DND-41 (cell line): ENCODE results near the gene CPPED1.

Experiments used
- ATAC-seq: fragments of 200-7000 bp; cut with Tn5 transposase; 3 replicates; pipeline ENCODE4 v1.9.1; 2021; ENCODE audit warnings: low read depth; ENCODE audit not compliant: insufficient read depth
- DNase-seq: peaks from one replicate; pipeline ENCODE4 v3.0.0-alpha.2; 2020
- H2AFZ ChIP-seq: 2 replicates; pipeline ENCODE4 v1.6.0; 2012; ENCODE audit warnings: low read depth, low read length
- H3K27ac ChIP-seq: 2 replicates; pipeline ENCODE4 v1.5.1; 2012; ENCODE audit warnings: low read length, inconsistent platforms
- H3K27me3 ChIP-seq: fragments of 200-600 bp; sonication (generic); 2 replicates; pipeline ENCODE4 v1.6.0; 2012; ENCODE audit warnings: low read length, mild to moderate bottlenecking, inconsistent platforms; ENCODE audit not compliant: insufficient read depth, poor library complexity
- H3K36me3 ChIP-seq: 2 replicates; pipeline ENCODE4 v1.5.1; 2012; ENCODE audit warnings: low read length, inconsistent platforms; ENCODE audit not compliant: insufficient read depth
- H3K4me1 ChIP-seq: 2 replicates; pipeline ENCODE4 v1.5.1; 2012; ENCODE audit warnings: mild to moderate bottlenecking, low read length; ENCODE audit not compliant: insufficient read depth
- H3K4me2 ChIP-seq: 2 replicates; pipeline ENCODE4 v1.6.0; 2012; ENCODE audit warnings: mild to moderate bottlenecking, moderate library complexity, low read length, inconsistent platforms; ENCODE audit not compliant: insufficient read depth
- H3K4me3 ChIP-seq, 2 experiments: fragments of 200-600 bp in 1 of 2; shearing (Covaris generic) in 1 of 2; 2 replicates each; pipeline ENCODE4 v1.5.1; 2012 to 2016; ENCODE audit warnings: inconsistent platforms in 2 of 2, low read length in 2 of 2, mild to moderate bottlenecking in 2 of 2, low read depth in 1 of 2, moderate library complexity in 1 of 2
- H3K79me2 ChIP-seq: 2 replicates; pipeline ENCODE4 v1.6.0; 2012; ENCODE audit warnings: low read length, inconsistent platforms; ENCODE audit not compliant: insufficient read depth
- H3K9ac ChIP-seq: 2 replicates; pipeline ENCODE4 v1.6.0; 2012; ENCODE audit warnings: low read depth, mild to moderate bottlenecking, inconsistent platforms, low read length, moderate library complexity
- H3K9me3 ChIP-seq: 2 replicates; pipeline ENCODE4 v1.5.1; 2012; ENCODE audit warnings: low read length, moderate library complexity, mild to moderate bottlenecking, inconsistent platforms; ENCODE audit not compliant: insufficient read depth, severe bottlenecking
- H4K20me1 ChIP-seq: 2 replicates; pipeline ENCODE4 v1.6.0; 2012; ENCODE audit warnings: low read length; ENCODE audit not compliant: insufficient read depth
- EZH2 ChIP-seq: IDR thresholded peaks from 3 replicates; pipeline ENCODE4 v1.6.1; 2012; ENCODE audit warnings: borderline replicate concordance, low read depth, mild to moderate bottlenecking, moderate library complexity, low read length, inconsistent platforms; ENCODE audit not compliant: severe bottlenecking
- TF ChIP-seq, protein P1 (sequence below): IDR thresholded peaks from 2 replicates; pipeline ENCODE4 v1.5.1; 2012; ENCODE audit warnings: borderline replicate concordance, low read length, moderate library complexity, mild to moderate bottlenecking; ENCODE audit not compliant: poor library complexity, severe bottlenecking; ENCODE audit errors: extremely low read depth

The CPPED1 gene

DNA sequence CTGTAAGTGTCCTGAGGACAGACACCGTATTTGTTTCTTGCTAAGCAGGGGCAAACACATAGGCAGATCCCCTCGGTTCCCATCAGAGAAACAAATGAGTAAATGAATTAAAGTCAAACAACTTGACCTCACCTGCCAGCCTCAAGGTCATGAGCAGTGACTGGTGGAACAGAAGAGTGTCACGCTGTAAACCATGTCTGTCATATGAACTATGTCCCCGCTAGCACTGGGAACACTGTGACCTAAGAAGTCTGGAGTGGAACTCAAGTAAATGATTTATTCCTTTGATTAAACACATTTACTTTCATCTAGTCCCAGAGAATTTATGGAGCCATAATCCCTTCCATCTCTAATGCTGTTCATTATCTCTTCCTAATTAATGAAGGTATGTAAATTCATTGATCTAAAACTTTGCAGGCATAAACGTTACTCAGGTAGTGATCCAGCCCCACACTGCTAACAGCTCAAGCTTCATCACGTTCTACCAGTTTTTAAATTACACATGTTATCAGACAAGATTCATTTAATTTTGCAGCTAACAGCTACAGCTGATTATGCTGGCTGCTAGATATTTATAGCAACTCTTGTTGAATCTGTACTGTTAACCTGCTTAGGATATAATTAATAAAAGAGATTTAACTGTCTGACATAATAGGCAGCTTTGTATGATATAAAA, 38.7 kb downstream of the CPPED1 start:
- Histone ChIP-seq H2AFZ (no peak overlapping the region), H3K27ac (no peak overlapping the region), H3K27me3 (no peaks in the 10 kb centered on the region), H3K36me3 (no peaks in the 10 kb centered on the region), H3K4me2 (no peak overlapping the region), H4K20me1 (no peaks in the 10 kb centered on the region), H3K4me1 (no peaks in the 10 kb centered on the region), H3K9ac (no peak overlapping the region), H3K79me2 (no peaks in the 10 kb centered on the region), H3K9me3 (no peaks in the 10 kb centered on the region), H3K4me3 (no peak overlapping the region)
- TF ChIP-seq EZH2 = no peak
- TF ChIP-seq, protein P1, sequence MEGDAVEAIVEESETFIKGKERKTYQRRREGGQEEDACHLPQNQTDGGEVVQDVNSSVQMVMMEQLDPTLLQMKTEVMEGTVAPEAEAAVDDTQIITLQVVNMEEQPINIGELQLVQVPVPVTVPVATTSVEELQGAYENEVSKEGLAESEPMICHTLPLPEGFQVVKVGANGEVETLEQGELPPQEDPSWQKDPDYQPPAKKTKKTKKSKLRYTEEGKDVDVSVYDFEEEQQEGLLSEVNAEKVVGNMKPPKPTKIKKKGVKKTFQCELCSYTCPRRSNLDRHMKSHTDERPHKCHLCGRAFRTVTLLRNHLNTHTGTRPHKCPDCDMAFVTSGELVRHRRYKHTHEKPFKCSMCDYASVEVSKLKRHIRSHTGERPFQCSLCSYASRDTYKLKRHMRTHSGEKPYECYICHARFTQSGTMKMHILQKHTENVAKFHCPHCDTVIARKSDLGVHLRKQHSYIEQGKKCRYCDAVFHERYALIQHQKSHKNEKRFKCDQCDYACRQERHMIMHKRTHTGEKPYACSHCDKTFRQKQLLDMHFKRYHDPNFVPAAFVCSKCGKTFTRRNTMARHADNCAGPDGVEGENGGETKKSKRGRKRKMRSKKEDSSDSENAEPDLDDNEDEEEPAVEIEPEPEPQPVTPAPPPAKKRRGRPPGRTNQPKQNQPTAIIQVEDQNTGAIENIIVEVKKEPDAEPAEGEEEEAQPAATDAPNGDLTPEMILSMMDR = no peak
- DNase-seq (no peak), ATAC-seq (no peak)

DNA sequence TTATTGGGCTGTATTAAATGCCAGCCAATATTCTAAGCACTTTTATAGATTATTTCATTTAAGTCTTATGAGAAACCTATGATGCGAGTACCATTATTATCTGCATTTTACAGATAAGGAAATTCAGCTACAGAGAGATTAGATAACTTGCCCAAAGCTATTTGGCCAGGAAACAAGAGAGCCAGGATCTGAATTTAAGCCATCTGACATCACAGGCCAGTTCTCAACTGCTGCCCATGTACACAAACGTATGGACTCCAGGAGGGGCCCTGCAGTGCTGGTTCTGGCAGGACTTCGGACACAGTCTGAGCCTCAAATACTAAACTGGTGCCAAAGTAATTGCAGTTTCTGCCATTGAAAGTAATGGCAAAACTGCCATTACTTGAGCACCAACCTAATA, 40.2 kb downstream of the CPPED1 start:
- Histone ChIP-seq H3K36me3 (no peaks in the 10 kb centered on the region), H3K4me3 (no peak overlapping the region), H3K9ac (no peak overlapping the region), H3K4me2 (no peak overlapping the region), H3K79me2 (no peaks in the 10 kb centered on the region), H3K27me3 (no peaks in the 10 kb centered on the region), H3K27ac (no peak overlapping the region), H3K9me3 (no peaks in the 10 kb centered on the region), H3K4me1 (no peaks in the 10 kb centered on the region), H2AFZ (no peak overlapping the region), H4K20me1 (no peaks in the 10 kb centered on the region)
- DNase-seq (no peak), ATAC-seq (no peak)
- TF ChIP-seq, protein P1 = no peak

DNA sequence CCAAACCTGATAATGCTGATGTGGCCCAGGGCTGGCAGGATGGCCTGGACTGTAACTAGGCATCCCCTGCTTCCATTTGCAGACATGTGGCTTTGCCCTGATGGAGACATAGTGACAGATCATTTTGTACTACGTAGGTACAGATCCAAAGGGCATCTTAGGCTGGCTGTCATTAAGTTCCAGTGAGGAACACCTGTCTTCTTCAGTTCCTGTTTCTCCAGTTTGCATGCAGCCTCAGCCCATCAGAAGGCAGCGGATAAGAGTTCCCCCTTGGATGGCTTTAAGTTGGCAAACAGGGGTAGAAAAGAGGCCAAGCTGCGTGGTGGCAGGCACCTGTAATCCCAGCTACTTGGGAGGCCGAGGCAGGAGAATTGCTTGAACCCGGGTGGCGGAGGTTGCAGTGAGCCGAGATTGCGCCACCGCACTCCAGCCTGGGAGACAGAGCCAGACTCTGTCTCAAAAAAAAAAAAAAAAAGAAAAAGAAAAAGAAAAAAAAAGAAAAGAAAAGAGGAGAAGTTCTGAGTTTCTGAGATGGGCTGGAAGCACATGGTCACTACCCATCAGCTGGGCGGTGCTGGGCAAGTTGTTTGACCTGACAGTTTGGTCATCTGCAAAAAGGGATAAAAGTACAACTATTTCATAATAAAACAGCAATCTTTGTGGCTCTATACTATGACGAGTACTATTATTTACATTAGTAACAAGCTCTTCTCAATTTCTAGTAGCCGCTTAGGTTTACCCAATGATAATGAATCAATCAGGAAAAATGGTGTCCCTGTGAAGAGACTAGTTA, 42.7 kb downstream of the CPPED1 start:
- Histone ChIP-seq H2AFZ (no peak overlapping the region), H3K4me2 (no peak overlapping the region), H3K9me3 (no peaks in the 10 kb centered on the region), H3K36me3 (no peaks in the 10 kb centered on the region), H3K79me2 (no peaks in the 10 kb centered on the region), H4K20me1 (no peaks in the 10 kb centered on the region), H3K4me3 (no peak overlapping the region), H3K4me1 (no peaks in the 10 kb centered on the region), H3K9ac (no peak overlapping the region), H3K27me3 (no peaks in the 10 kb centered on the region), H3K27ac (no peak overlapping the region)
- DNase-seq (no peak), ATAC-seq (no peak)
- TF ChIP-seq, protein P1 = no peak
- TF ChIP-seq EZH2 = no peak
